ENCODE data around the gene MBP. TPM values are rescaled to one million over a fixed set of nuclear protein-coding genes. Genes with fewer than 3 reads are reported as not detected.

The MBP gene
- total RNA-seq, 1 donor from 2014 or later = 2.0 TPM

GRCh38 chr18:77099485-77100370 lies 32.9 kb downstream of the MBP start:
- no peak overlapping the region for H3K4me3 Mint-ChIP-seq
- peaks cover 30% of the 10 kb centered on the region for H3K4me1 Mint-ChIP-seq

GRCh38 chr18:77098538-77099174 lies 33.9 kb downstream of the MBP start:
- Mint-ChIP-seq H3K4me1 (peaks cover 30% of the 10 kb centered on the region), H3K9me3 (no peaks in the 10 kb centered on the region), H3K36me3 (ENCODE audit: low read depth) (no peaks in the 10 kb centered on the region), H3K4me3 (no peak overlapping the region), H3K27ac (ENCODE audit: unreplicated experiment) (no peak overlapping the region), H3K27me3 (ENCODE audit: low read depth) (peaks cover 20% of the 10 kb centered on the region)
- TF ChIP-seq, protein P1, sequence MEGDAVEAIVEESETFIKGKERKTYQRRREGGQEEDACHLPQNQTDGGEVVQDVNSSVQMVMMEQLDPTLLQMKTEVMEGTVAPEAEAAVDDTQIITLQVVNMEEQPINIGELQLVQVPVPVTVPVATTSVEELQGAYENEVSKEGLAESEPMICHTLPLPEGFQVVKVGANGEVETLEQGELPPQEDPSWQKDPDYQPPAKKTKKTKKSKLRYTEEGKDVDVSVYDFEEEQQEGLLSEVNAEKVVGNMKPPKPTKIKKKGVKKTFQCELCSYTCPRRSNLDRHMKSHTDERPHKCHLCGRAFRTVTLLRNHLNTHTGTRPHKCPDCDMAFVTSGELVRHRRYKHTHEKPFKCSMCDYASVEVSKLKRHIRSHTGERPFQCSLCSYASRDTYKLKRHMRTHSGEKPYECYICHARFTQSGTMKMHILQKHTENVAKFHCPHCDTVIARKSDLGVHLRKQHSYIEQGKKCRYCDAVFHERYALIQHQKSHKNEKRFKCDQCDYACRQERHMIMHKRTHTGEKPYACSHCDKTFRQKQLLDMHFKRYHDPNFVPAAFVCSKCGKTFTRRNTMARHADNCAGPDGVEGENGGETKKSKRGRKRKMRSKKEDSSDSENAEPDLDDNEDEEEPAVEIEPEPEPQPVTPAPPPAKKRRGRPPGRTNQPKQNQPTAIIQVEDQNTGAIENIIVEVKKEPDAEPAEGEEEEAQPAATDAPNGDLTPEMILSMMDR (conservative IDR thresholded peaks at IDR 0.05) = no peak
- no peak for DNase-seq (ENCODE audit: low read depth, low spot score)

More at GRCh38 chr18:77099485-77100370, 32.9 kb downstream of the MBP start:
- peak overlapping the region; percentile 20 for H3K27ac Mint-ChIP-seq (ENCODE audit: unreplicated experiment)
- DNase-seq (ENCODE audit: low read depth, low spot score) = no peak
- H3K36me3 Mint-ChIP-seq (ENCODE audit: low read depth) = no peaks in the 10 kb centered on the region
- peaks cover 20% of the 10 kb centered on the region for H3K27me3 Mint-ChIP-seq (ENCODE audit: low read depth)
- H3K9me3 Mint-ChIP-seq = no peaks in the 10 kb centered on the region
- TF ChIP-seq, protein P1 (conservative IDR thresholded peaks at IDR 0.05) = no peak

- Mint-ChIP-seq H3K36me3 (ENCODE audit: low read depth) (no peaks in the 10 kb centered on the region), H3K27me3 (ENCODE audit: low read depth) (peaks cover 20% of the 10 kb centered on the region), H3K9me3 (no peaks in the 10 kb centered on the region), H3K27ac (ENCODE audit: unreplicated experiment) (no peak overlapping the region), H3K4me3 (no peak overlapping the region), H3K4me1 (peaks cover 30% of the 10 kb centered on the region)
- no peak for DNase-seq (ENCODE audit: low read depth, low spot score)
- TF ChIP-seq, protein P1 (conservative IDR thresholded peaks at IDR 0.05) = no peak
These were observed 34.6 kb downstream of the MBP start for GRCh38 chr18:77098029-77098428.

DNA sequence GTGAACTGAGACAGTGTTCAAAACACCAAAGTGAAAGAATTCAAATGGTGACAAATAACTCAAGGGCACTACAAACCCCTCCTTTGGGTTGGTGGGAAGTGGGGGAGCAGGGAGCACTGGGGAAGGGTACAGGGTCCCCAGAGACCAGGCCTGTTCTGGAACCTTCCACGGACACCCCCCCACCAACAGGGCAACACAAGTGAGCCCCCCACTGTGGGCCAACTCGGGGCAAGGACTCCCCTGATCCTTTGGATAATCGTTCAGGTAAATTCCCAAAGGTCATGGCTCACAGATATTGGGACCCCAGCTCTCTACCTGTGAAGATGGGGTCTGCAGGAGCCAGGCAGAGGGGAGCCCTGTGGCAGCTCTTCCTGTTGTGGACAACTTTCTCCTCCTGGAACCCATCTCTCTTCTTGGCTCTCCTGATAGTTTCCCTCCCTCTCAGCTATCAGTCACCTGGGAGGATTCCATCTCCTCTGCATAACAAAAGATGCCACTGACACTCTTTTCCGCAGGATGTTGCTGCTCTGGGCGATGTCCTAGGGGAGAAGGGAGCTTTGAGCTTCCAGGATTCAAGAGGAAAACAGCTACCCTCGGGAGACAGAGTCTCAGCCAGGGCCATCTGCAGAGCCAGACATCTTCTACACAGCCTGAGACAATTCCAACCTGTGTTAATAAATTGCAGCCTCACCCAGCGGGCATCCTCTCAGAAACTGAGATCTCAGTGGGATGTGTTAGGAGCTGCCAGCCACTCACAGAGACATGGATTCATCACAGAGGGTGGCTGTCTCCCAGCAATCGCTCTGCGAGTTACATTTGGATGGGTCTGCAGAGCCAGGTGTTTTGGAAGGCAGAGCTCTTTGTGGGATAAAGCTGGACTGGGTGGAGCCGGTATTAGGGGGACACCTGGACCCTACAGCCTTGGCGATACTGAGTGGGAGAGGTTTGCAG lies 35.4 kb downstream of the MBP start:
- peaks cover 31% of the 10 kb centered on the region for H3K4me1 Mint-ChIP-seq

More for the DNA sequence above, 35.4 kb downstream of the MBP start:
- DNase-seq (ENCODE audit: low read depth, low spot score) = no peak
- Mint-ChIP-seq H3K27ac (ENCODE audit: unreplicated experiment) (no peak overlapping the region), H3K36me3 (ENCODE audit: low read depth) (no peaks in the 10 kb centered on the region), H3K27me3 (ENCODE audit: low read depth) (peaks cover 20% of the 10 kb centered on the region), H3K9me3 (no peaks in the 10 kb centered on the region), H3K4me3 (no peak overlapping the region)
- TF ChIP-seq, protein P1 (conservative IDR thresholded peaks at IDR 0.05) = no peak
